Mucosa of descending colon (tissue), 3 donors: ENCODE results near the gene MAPKAPK5. TPM values are rescaled to one million over a fixed set of nuclear protein-coding genes. Genes with fewer than 3 reads are reported as not detected.

ENCODE experiments used
- ATAC-seq: fragments of 200-7000 bp; cut with Tn5 transposase; one replicate; pipeline ENCODE4 v1.9.1; 2020; ENCODE audit warnings: mild to moderate bottlenecking, moderate library complexity
- DNase-seq, 3 donors: peaks; one replicate each; pipeline ENCODE4 v3.0.0-alpha.2; 2020
- H3K36me3 ChIP-seq: fragments of 200-600 bp; one replicate; pipeline ENCODE4 v1.8.0; 2021; ENCODE audit warnings: low read depth, mild to moderate bottlenecking
- H3K4me1 ChIP-seq: fragments of 200-600 bp; one replicate; pipeline ENCODE4 v1.8.0; 2021; ENCODE audit warnings: low read depth, mild to moderate bottlenecking
- H3K4me3 ChIP-seq: fragments of 200-600 bp; one replicate; pipeline ENCODE4 v1.8.0; 2021; ENCODE audit warnings: mild to moderate bottlenecking
- H3K9me3 ChIP-seq: fragments of 200-600 bp; one replicate; pipeline ENCODE4 v1.8.0; 2021; ENCODE audit warnings: mild to moderate bottlenecking
- intact Hi-C, 2 donors: fragments of 100-400 bp; cut with DNase I in 1 of 2; cut with micrococcal nuclease in 1 of 2; formaldehyde crosslinking; loops; one replicate each; pipeline versions ENCODE4 v1.11.0 to v1.11.1; 2022; cut with DNase I, micrococcal nuclease
- total RNA-seq, 3 donors: library from RNA; stranded (reverse); fragmentation: NEBNext Ultra II Directional in 2 of 3; extraction: Animal tissue kit (Norgen Biotek cat#: 25700) in 2 of 3; gene quantifications; one replicate each; pipeline versions ENCODE4 v1.2.1 to v1.2.4, GENCODE V29; 2021 to 2023
- TF ChIP-seq, protein P1 (sequence below): fragments of 200-600 bp; IDR thresholded peaks from one replicate; pipeline ENCODE4 v1.8.0; 2022; ENCODE audit warnings: antibody characterized with exemption, mild to moderate bottlenecking
- donor health status: DM: no; HTN: no; CAD: no; lungs with moderate emphysema.
- donor health status: DM: no; HTN: no; CAD: no.
- donor health status: DM: no; HTN: yes; CAD: no.

The MAPKAPK5 gene
- total RNA-seq, 3 donors from 2014 or later, result 64.0 to 86.3 (median 82.0) TPM

DNA sequence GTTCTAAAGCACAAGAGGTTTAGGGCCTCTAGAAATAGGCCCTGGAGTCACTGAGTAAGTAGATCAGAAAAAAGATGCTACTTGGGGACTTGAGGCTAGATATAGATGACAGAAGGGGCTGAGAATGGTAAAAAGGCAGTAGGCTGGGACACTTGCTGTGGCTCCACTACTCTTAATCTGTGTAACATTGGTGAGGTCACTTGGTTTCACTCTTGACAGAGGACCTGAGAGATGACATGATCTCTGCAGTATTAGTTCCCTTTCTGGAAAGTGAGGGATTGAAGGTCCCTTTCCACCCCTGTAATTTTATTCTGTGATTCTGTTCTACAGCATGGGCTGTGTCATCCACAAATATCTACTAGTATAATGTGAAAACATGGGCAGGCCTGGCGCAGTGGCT is 39.7 kb downstream of the MAPKAPK5 start:
- no peaks in the 10 kb centered on the region for H3K4me1 ChIP-seq
- intact Hi-C loops, result no loop called here
- no peaks in the 10 kb centered on the region for H3K36me3 ChIP-seq
- no peak for DNase-seq
- H3K9me3 ChIP-seq, result no peaks in the 10 kb centered on the region
- TF ChIP-seq, protein P1, sequence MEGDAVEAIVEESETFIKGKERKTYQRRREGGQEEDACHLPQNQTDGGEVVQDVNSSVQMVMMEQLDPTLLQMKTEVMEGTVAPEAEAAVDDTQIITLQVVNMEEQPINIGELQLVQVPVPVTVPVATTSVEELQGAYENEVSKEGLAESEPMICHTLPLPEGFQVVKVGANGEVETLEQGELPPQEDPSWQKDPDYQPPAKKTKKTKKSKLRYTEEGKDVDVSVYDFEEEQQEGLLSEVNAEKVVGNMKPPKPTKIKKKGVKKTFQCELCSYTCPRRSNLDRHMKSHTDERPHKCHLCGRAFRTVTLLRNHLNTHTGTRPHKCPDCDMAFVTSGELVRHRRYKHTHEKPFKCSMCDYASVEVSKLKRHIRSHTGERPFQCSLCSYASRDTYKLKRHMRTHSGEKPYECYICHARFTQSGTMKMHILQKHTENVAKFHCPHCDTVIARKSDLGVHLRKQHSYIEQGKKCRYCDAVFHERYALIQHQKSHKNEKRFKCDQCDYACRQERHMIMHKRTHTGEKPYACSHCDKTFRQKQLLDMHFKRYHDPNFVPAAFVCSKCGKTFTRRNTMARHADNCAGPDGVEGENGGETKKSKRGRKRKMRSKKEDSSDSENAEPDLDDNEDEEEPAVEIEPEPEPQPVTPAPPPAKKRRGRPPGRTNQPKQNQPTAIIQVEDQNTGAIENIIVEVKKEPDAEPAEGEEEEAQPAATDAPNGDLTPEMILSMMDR, result no peak
- H3K4me3 ChIP-seq, result no peak overlapping the region
- ATAC-seq, result no peak

DNA sequence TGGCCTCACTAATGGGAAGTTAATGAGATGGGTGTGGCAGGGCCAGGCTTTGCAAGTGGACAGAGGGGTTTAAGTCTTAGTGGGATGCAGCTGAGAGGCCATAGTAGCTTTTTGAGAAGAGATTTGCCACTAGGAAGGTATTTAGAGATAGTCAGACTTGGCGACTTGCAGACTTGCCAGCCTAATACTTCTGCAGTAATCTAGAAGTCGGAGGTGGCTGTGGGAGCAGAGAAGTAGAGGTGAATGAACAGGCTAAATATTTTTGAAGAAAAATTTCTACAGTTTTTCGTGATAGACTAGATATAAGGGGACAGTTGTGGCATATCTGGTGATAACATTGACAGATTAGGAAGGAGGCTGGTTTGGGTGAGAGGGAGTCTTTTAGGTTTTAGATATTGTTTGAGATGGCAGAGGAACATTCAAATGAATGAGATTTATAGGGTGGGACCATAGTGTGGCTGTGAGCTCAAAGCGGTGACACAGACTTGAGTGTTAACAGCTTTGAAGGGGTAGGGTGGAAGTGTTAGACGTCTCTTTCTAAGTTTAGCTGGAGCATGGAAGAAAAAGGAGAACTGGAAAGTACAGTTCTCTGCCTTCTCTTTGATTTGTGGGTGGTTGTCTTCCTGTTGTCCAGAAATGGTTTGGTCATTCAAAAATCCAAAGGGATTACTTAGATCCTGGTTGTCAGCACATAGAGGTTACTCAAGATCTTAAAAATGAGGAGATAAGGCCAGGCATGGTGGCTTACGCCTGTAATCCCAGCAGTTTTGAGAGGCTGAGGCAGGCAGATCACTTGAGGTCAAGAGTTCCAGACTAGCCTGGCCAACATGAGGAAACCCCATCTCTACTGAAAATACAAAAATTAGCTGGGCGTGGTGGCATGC is 44.9 kb downstream of the MAPKAPK5 start:
- ATAC-seq (peak; percentile 7), DNase-seq (no peak)
- intact Hi-C loops, result no loop called here
- Histone ChIP-seq H3K4me3 (no peak overlapping the region), H3K36me3 (no peaks in the 10 kb centered on the region), H3K4me1 (no peaks in the 10 kb centered on the region), H3K9me3 (no peaks in the 10 kb centered on the region)
- TF ChIP-seq, protein P1, result no peak

DNA sequence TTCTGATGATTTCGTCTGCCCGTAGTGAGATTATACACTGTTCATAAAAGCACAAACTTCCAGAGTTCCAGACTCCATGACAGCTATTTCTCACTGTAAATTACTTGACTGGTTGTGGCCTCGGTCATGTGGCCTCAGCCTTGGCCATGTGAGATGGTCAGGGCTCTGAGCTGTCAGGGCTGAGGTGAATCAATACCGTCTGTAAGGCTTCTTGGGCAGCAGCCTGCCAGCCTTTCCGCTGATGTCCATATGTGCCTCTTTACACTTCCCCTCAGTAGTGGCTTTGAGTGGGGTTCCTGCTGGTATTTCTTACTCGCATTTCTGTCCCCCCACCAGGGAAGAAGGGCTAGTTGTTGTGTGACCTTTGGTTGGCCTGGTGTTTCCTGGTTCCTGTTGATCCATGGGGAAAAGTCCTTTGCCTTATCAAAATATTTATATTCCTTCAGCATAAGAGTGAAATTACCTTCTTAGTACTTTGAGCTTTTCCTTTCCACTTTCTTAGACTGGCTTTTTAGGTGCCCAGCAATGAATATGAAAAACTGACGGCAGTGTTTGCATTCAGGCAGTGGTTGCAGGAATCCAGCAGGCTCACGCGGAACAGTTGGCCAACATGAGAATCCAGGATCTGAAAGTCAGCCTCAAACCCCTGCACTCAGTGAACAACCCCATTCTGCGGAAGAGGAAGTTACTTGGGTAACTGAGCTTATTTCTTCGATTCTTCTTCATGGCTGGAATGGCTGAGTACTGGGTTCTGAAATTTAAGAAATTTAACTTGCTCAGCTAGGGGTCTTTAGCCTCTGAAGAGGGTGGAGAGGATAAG is 46.1 kb downstream of the MAPKAPK5 start:
- no peaks in the 10 kb centered on the region for H3K9me3 ChIP-seq
- DNase-seq (peak in 1 of 3 donors; percentile 14), ATAC-seq (no peak)
- H3K4me1 ChIP-seq, result no peaks in the 10 kb centered on the region
- H3K36me3 ChIP-seq, result no peaks in the 10 kb centered on the region
- TF ChIP-seq, protein P1, result no peak
- no peak overlapping the region for H3K4me3 ChIP-seq
- intact Hi-C loops, result no loop called here

DNA sequence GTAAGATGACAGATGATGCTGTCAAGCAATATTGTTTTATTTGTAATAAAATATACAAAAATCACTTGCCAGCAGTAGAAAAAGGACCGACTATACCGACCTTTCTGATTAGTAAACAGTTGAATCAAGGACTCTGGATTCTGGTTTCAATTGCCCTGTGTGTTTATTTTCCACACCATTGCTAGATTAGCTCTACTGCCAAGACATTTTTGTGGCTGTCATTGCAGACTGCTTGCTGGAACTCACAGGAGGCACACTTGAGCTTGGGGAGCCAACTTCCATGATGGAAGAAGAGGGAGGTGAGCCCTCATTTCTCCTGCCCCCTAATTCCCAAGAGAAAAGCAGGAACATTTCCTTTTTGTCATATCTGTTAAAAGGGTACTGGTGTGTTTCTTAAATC is 51.3 kb downstream of the MAPKAPK5 start:
- no peak for DNase-seq
- no peaks in the 10 kb centered on the region for H3K36me3 ChIP-seq
- no peak overlapping the region for H3K4me3 ChIP-seq
- intact Hi-C loops, result no loop called here
- TF ChIP-seq, protein P1, result no peak
- H3K9me3 ChIP-seq, result no peaks in the 10 kb centered on the region
- ATAC-seq, result no peak
- no peaks in the 10 kb centered on the region for H3K4me1 ChIP-seq

DNA sequence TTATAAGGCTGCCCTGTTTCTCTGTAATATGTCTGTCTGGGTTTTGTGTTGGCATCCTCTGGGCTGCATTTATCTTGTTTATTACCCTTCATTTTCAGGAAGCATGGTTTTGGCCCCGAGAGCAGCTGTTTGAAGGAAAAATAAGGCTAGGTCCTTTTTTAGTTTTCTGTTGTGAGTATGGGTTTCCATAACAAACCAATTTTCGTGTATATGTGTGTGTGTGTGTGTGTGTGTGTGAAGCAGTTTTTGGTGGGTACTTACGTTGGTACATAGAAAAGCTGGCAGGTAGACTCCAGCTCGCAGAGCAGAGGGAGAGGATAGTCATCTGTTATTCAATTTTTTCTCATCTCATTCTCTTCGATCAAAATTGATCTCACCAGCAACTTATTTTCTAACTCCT is 52.5 kb downstream of the MAPKAPK5 start:
- TF ChIP-seq, protein P1, result no peak
- intact Hi-C loops, result no loop called here
- DNase-seq (no peak), ATAC-seq (no peak)
- Histone ChIP-seq H3K4me3 (no peak overlapping the region), H3K4me1 (no peaks in the 10 kb centered on the region), H3K36me3 (no peaks in the 10 kb centered on the region), H3K9me3 (no peaks in the 10 kb centered on the region)
